Astrocyte (in vitro differentiated cells and primary cell): Measurements from ENCODE around the gene MLH1.
A peak's percentile ranks its signal among the peaks of the same experiment; 100 is the strongest.

Experiments
- EZH2 ChIP-seq: IDR thresholded peaks from 2 replicates; pipeline ENCODE4 v1.6.1; 2012; ENCODE audit warnings: mild to moderate bottlenecking, low read length, inconsistent platforms; ENCODE audit not compliant: insufficient read depth
- TF ChIP-seq, protein P1 (sequence below): IDR thresholded peaks from 2 replicates; pipeline ENCODE4 v1.5.1; 2011; ENCODE audit warnings: low read depth, mild to moderate bottlenecking, inconsistent platforms, low read length, moderate library complexity; ENCODE audit not compliant: insufficient read depth

DNA sequence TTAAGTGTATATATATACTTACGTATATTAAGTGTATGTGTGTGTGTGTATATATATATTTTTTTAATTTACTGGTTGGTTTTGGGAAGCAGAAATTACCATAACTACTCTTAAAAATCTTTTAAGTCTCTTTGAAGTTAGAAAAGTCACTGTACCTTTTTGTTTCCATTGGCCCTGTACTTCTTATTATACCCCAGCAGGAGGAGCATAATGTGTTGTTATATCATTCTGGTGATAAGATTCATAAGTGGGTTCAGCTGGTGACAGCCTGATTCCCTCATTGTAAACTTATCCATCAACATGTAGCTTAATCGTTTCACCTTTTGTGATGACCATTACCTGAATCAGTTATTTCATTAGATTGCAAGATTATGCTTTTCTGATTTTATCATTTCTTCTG is 30.8 kb downstream of the MLH1 start:
- TF ChIP-seq, protein P1, sequence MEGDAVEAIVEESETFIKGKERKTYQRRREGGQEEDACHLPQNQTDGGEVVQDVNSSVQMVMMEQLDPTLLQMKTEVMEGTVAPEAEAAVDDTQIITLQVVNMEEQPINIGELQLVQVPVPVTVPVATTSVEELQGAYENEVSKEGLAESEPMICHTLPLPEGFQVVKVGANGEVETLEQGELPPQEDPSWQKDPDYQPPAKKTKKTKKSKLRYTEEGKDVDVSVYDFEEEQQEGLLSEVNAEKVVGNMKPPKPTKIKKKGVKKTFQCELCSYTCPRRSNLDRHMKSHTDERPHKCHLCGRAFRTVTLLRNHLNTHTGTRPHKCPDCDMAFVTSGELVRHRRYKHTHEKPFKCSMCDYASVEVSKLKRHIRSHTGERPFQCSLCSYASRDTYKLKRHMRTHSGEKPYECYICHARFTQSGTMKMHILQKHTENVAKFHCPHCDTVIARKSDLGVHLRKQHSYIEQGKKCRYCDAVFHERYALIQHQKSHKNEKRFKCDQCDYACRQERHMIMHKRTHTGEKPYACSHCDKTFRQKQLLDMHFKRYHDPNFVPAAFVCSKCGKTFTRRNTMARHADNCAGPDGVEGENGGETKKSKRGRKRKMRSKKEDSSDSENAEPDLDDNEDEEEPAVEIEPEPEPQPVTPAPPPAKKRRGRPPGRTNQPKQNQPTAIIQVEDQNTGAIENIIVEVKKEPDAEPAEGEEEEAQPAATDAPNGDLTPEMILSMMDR = peak; percentile 39
- TF ChIP-seq EZH2 = no peak
